Measurements from ENCODE around the gene GRPEL1.

GRCh38 chr4:7041801-7042502, 25.9 kb downstream of the GRPEL1 start:
- TF ChIP-seq CTCF (IDR thresholded peaks at IDR 0.05) (no peak), USF2 (IDR thresholded peaks at IDR 0.05; ENCODE audit: borderline replicate concordance, low read depth, low read length) (no peak), NRF1 (IDR thresholded peaks at IDR 0.05; ENCODE audit: low read depth, low read length) (no peak)

All from SK-N-SH (cell line).